ENCODE data around the gene TMEM234.
A peak's percentile ranks its signal among the peaks of the same experiment; 100 is the strongest.

TMEM234 gene

GRCh38 chr1:32239337-32239736 is 17.2 kb upstream of the TMEM234 start:
- no peak for DNase-seq

- no peak for DNase-seq
These were observed 12.6 kb upstream of the TMEM234 start for GRCh38 chr1:32234792-32235191.

- no peak for DNase-seq
These were observed 10.6 kb upstream of the TMEM234 start for GRCh38 chr1:32232558-32233304.

- no peak for DNase-seq
These were observed 9.8 kb upstream of the TMEM234 start for GRCh38 chr1:32231843-32232432.

- DNase-seq, result no peak
These were observed 6.6 kb upstream of the TMEM234 start for GRCh38 chr1:32228771-32229170.

- no peak for DNase-seq
These were observed 2.1 kb upstream of the TMEM234 start for GRCh38 chr1:32224285-32224684.

GRCh38 chr1:32223683-32224082 is 1.5 kb upstream of the TMEM234 start:
- no peak for DNase-seq

- no peak for DNase-seq
These were observed 573 bp downstream of the TMEM234 start for GRCh38 chr1:32221581-32221979.

GRCh38 chr1:32220746-32221580 is 1.2 kb downstream of the TMEM234 start:
- DNase-seq, result no peak

GRCh38 chr1:32219022-32219421 is 3.1 kb downstream of the TMEM234 start:
- DNase-seq, result no peak

GRCh38 chr1:32216566-32216965 is 5.6 kb downstream of the TMEM234 start:
- DNase-seq, result no peak

- DNase-seq, result peak; percentile 27
These were observed 6.3 kb downstream of the TMEM234 start for GRCh38 chr1:32215629-32216480.

- DNase-seq, result no peak
These were observed 13.2 kb downstream of the TMEM234 start, which contains the start of gene DCDC2B for GRCh38 chr1:32208891-32209328. Gene DCDC2B, plus strand, starts transcription at chr1:32209089. Its CDS starts 5 bp downstream, at chr1:32209094.

GRCh38 chr1:32208469-32208868 is 13.7 kb downstream of the TMEM234 start:
- DNase-seq, result no peak

GRCh38 chr1:32205401-32206370 is 16.5 kb downstream of the TMEM234 start, which contains the start of gene IQCC:
Gene IQCC, plus strand, starts transcription at chr1:32205671. Its CDS starts 11 bp downstream, at chr1:32205682.
- peak; percentile 78 for DNase-seq

GRCh38 chr1:32204943-32205361 is 17.2 kb downstream of the TMEM234 start:
- no peak for DNase-seq

GRCh38 chr1:32201011-32201855 is 20.9 kb downstream of the TMEM234 start:
- DNase-seq, result peak; percentile 23

GRCh38 chr1:32200226-32201010 is 21.7 kb downstream of the TMEM234 start, which contains the start of gene CCDC28B:
Gene CCDC28B, plus strand, starts transcription at chr1:32200595. Its CDS starts 1,341 bp downstream, at chr1:32201936.
- DNase-seq, result no peak

- no peak for DNase-seq
These were observed 22.5 kb downstream of the TMEM234 start for GRCh38 chr1:32199717-32200072.

All from KG1 (cell line).